GM19035 (cell line): ENCODE data around the gene RPTOR.
A peak's percentile ranks its signal among the peaks of the same experiment; 100 is the strongest.

Source experiments
- ATAC-seq: cut with Tn5 transposase; IDR thresholded peaks from one replicate; pipeline ENCODE4 v1.9.1; 2021; ENCODE audit not compliant: unreplicated experiment

RPTOR gene

GRCh38 chr17:80779961-80780380 lies 235.3 kb downstream of the RPTOR start:
- ATAC-seq: no peak

DNA sequence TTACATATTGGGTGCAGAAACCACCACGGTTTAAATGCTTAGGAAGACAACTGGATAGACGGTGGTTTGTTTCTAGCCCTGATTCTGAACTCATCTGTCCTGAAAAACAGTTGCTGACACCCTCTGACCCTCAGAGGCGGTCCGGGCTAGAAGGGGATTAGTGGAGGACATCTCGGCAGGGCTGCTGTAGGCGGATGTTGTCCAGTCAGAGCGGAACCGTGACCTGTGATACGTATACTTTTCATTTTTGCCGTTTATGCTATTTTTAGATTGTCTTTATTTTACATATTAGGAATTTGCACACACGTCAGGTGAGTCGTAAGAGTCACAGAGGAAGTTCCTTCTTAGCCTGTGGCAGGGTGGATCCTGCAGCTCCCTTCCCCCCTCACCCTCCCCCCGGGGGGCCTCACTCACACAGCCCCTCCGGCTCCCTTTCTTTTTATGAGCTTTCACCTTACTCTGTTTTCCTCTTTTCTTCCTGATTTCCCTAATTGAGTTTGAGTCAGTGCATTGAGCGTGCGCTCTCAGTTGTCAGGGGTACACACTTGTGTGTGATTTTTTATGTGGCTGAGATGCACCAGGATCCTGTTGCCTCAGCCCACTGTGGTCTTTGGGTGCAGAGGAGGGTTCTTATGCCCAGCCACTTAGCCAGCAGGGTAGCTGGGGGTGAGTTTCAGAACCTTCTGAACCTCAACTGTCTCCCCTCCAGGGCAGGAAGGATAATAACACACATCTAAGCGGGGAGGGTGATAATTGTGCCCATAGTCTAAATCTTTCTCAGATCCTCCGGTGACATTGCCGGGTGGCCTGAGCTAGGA lies 236.0 kb downstream of the RPTOR start:
- ATAC-seq: peak; percentile 85

- no peak for ATAC-seq
These were observed 236.6 kb downstream of the RPTOR start for GRCh38 chr17:80781211-80781610.

- ATAC-seq: no peak
These were observed 237.2 kb downstream of the RPTOR start for GRCh38 chr17:80781807-80782277.

- no peak for ATAC-seq
These were observed 238.1 kb downstream of the RPTOR start for GRCh38 chr17:80782536-80783427.

DNA sequence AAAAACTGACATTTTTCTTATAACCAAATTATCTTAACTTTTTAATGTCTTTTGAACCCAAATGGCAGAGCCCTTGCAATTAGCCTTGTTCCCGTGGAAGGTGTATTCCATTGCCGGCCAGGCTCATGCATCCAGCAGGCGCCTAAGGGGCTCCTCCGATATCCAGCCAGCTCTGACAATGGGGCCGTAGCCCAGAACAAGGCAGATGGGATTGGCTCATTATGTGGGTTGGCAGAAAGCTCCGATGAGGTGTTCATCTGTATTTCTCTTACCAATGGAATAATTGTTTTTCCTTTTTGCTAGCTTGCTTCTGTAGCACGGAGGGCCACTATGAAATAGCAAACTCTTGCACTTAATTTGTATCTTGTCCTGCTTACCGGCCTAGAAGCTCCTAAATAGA lies 238.8 kb downstream of the RPTOR start:
- ATAC-seq: no peak

- ATAC-seq: no peak
These were observed 239.3 kb downstream of the RPTOR start for GRCh38 chr17:80783971-80784370.

DNA sequence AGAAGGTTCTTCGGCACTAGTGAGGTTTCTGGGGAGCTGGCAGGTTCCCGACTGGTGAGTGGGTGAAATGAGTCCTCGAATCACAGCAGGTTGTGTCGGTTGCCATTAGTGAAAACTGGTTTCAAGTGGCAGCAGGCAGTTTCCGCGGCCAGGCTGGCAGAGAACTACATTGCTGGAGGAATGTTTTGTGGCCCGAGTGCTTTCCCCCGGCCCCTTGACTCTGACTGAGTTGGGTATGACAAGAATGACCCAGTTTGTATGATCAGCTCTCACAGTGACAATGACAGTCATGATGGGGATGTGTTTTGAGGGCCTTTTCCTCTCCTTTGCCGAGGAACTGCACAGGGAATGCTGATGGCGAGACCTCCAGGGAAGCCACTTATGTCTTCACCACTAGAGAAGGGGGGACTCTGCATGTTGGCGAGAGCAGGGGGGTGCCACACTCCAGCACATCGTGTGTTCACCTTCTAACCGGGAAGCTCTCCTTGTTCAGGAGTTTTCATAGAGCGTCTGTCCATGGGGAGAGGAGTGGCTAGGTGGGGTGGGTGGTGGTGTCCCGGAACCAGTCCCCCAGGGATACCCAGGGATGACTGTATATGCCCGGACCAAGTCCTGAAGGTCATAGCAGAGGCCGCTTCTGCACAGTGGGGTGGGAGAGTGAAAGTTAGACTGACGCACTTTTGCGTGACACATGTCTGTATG lies 241.0 kb downstream of the RPTOR start:
- no peak for ATAC-seq

DNA sequence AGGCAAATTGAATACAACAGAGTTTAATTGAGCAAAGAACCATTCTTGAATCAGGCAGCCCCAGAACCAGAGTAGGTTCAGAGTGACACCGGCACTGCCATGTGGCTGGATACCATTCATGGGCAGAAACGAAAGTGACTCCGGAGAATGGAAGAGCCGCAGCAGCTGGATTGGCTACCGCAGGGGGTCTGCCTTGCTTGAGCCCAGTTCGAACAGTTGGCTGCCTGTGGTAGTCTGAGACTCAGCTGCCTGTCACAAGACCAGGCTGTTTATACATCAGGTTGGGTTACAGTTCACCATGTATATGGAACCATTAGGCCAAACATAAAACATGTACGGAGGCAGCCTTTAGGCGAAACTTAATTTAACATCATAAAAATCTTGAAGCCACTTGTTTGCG lies 241.8 kb downstream of the RPTOR start:
- no peak for ATAC-seq

DNA sequence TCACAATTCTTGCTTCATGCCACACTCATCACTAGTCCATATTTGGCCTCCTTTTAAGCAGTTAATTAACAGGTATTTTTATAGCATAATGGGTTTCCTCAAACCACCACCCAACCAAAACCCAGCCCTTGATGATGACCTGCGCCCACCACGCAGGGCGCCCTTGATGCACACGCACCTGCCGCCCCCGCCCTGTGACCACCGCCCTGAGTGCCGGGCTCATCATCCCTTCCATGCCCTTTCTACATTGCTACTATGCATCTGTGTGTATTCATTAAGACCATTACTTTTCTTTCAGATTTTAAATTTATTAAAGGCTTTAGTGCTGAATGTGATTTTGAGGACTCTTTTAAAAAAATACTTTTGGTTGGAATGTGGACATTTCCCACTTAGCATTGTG lies 242.2 kb downstream of the RPTOR start:
- no peak for ATAC-seq

GRCh38 chr17:80787881-80788280 lies 243.2 kb downstream of the RPTOR start:
- ATAC-seq: no peak

- no peak for ATAC-seq
These were observed 244.8 kb downstream of the RPTOR start for GRCh38 chr17:80789356-80789902.

- ATAC-seq: peak; percentile 60
These were observed 245.6 kb downstream of the RPTOR start for GRCh38 chr17:80790021-80790765.

- no peak for ATAC-seq
These were observed 246.5 kb downstream of the RPTOR start for GRCh38 chr17:80790981-80791742.

DNA sequence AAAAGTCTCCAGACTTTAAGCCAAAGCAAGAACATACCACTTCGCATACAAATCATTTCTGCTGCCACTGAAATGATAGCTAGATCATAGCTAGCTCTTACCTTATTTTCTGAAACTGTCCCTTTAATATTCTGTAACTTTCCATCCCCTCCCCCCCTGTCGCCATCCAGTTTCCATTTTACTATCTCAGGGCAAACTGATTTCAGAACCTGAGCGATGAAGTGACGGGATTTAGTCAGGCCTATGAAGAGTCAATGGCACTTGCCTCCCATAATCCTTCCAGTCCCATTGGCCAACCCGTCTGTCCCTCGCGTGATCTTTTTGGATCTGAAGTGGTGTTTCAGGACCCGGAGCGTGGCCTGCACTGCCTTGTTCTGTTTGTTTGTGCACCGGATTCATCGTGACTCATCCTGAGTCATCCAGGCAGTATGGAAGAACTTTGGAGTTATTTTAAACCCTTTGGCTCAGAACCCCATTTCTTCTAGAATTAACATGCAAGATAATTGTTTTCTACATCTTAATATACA lies 247.2 kb downstream of the RPTOR start:
- ATAC-seq: no peak

DNA sequence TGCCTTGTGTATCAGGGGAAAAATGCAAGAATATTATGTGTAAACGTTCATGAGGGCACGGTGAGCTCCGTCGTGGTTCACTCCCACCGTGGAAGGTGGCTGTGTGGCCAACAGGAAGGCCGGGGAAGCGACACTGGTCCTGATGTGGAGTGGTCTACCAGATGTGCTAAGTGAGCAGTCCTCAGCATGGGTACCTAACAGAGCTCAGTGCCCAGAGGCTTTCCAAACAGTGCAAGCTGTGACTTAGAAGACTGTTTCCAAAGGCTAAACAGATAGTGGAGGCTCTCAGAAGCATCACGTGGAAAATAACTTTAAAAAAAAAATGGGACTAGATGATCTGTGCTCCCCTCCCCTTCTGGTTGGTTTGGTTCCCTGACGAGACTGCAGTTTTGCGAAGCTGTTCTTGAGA lies 247.7 kb downstream of the RPTOR start:
- no peak for ATAC-seq

- no peak for ATAC-seq
These were observed 248.8 kb downstream of the RPTOR start for GRCh38 chr17:80793421-80793820.

- ATAC-seq: no peak
These were observed 249.2 kb downstream of the RPTOR start for GRCh38 chr17:80793851-80794267.
